Stomach smooth muscle (tissue), 2 donors: ENCODE measurements around the gene PTP4A1.
A peak's percentile ranks its signal among the peaks of the same experiment; 100 is the strongest.
"Not testable (repeated sequence)": the region's sequence is repeated elsewhere in the genome, so short reads cannot be mapped to it uniquely, and the experiment has no call there.

Experiments used
- H3K27ac ChIP-seq: one replicate; pipeline ENCODE4 v1.7.0; 2013; ENCODE audit warnings: mild to moderate bottlenecking, low read length, inconsistent platforms
- H3K27me3 ChIP-seq, 2 donors: one replicate each; pipeline ENCODE4 v1.7.0; 2013; ENCODE audit warnings: low read length in 2 of 2; ENCODE audit not compliant: insufficient read depth in 2 of 2, control insufficient read depth in 1 of 2
- H3K36me3 ChIP-seq, 2 donors: one replicate each; pipeline ENCODE4 v1.7.0; 2013; ENCODE audit warnings: low read length in 2 of 2; ENCODE audit not compliant: control insufficient read depth in 2 of 2, insufficient read depth in 2 of 2
- H3K4me1 ChIP-seq: one replicate; pipeline ENCODE4 v1.7.0; 2013; ENCODE audit warnings: low read length; ENCODE audit not compliant: control insufficient read depth, insufficient read depth
- H3K4me3 ChIP-seq, 2 donors: one replicate each; pipeline ENCODE4 v1.7.0; 2013; ENCODE audit warnings: low read length in 2 of 2
- H3K9ac ChIP-seq, 2 donors: one replicate each; pipeline ENCODE4 v1.7.0; 2013; ENCODE audit warnings: low read length in 2 of 2, mild to moderate bottlenecking in 1 of 2
- H3K9me3 ChIP-seq, 2 donors: one replicate each; pipeline ENCODE4 v1.7.0; 2013; ENCODE audit warnings: low read length in 2 of 2; ENCODE audit not compliant: control insufficient read depth in 2 of 2
- donor health status: healthy.
- donor health status: Pancreatic carcinoma.

Gene PTP4A1

GRCh38 chr6:63572044-63572746, at the start of gene PTP4A1, which contains the start of gene LOC128125822:
TSS of gene PTP4A1 (plus strand) at chr6:63572480. CDS start at chr6:63576881, 4,401 bp downstream.
TSS of gene LOC128125822 (plus strand) at chr6:63572480.
- H3K9ac ChIP-seq, result peak within 1 kb of the TSS; percentile 91 to 93
- H3K27ac ChIP-seq, result peak within 1 kb of the TSS; percentile 94
- H3K36me3 ChIP-seq, result peaks cover 6 to 9% of the 10 kb centered on the region in 2 donors
- H3K27me3 ChIP-seq, result no peaks in the 10 kb centered on the region
- H3K4me1 ChIP-seq, result no peaks in the 10 kb centered on the region
- H3K4me3 ChIP-seq, result peak within 1 kb of the TSS; percentile 81 to 96
- H3K9me3 ChIP-seq, result no peaks in the 10 kb centered on the region

DNA sequence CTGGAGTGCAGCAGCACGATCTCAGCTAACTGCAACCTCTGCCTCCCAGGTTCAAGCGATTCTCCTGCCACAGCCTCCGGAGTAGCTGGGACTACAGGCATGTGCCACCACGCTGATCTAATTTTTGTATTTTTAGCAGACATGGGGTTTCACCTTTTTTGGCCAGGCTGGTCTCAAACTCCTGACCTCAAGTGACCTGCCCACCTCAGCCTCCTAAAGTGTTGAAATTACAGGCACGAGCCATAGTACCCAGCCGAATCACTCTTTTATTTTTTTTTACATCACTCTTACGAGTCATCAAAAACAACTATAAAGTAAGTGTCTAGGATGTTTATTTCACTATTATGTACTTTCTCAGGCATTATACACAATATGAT, 49.4 kb upstream of the PTP4A1 start:
- H3K9ac ChIP-seq, H3K36me3 ChIP-seq, H3K4me1 ChIP-seq, H3K27ac ChIP-seq, H3K27me3 ChIP-seq, H3K9me3 ChIP-seq, H3K4me3 ChIP-seq: not testable (repeated sequence)

- Histone ChIP-seq H3K27ac (no peak overlapping the region), H3K9me3 (no peaks in the 10 kb centered on the region), H3K9ac (no peak overlapping the region), H3K36me3 (no peaks in the 10 kb centered on the region), H3K4me1 (peaks cover 2% of the 10 kb centered on the region), H3K27me3 (no peaks in the 10 kb centered on the region), H3K4me3 (no peak overlapping the region)
These were observed 48.6 kb upstream of the PTP4A1 start for GRCh38 chr6:63523630-63524029.

- H3K9ac ChIP-seq, result no peak overlapping the region
- H3K4me3 ChIP-seq, result no peak overlapping the region
- no peaks in the 10 kb centered on the region for H3K27me3 ChIP-seq
- no peaks in the 10 kb centered on the region for H3K9me3 ChIP-seq
- no peak overlapping the region for H3K27ac ChIP-seq
- H3K4me1 ChIP-seq, result peaks cover 2% of the 10 kb centered on the region
- no peaks in the 10 kb centered on the region for H3K36me3 ChIP-seq
These were observed 46.9 kb upstream of the PTP4A1 start for GRCh38 chr6:63525186-63525878.

GRCh38 chr6:63526931-63527330, 45.3 kb upstream of the PTP4A1 start:
- H3K27ac ChIP-seq, result no peak overlapping the region
- peaks cover 2% of the 10 kb centered on the region for H3K4me1 ChIP-seq
- H3K36me3 ChIP-seq, result no peaks in the 10 kb centered on the region
- no peak overlapping the region for H3K4me3 ChIP-seq
- H3K9ac ChIP-seq, result no peak overlapping the region
- H3K9me3 ChIP-seq, result no peaks in the 10 kb centered on the region
- H3K27me3 ChIP-seq, result no peaks in the 10 kb centered on the region

GRCh38 chr6:63527658-63528514, 44.4 kb upstream of the PTP4A1 start:
- H3K9me3 ChIP-seq, result no peaks in the 10 kb centered on the region
- H3K4me3 ChIP-seq, result peak overlapping the region in 1 of 2 donors; percentile 13
- no peaks in the 10 kb centered on the region for H3K36me3 ChIP-seq
- no peak overlapping the region for H3K27ac ChIP-seq
- peak overlapping the region in 1 of 2 donors; percentile 42 for H3K9ac ChIP-seq
- H3K27me3 ChIP-seq, result no peaks in the 10 kb centered on the region
- peaks cover 2% of the 10 kb centered on the region for H3K4me1 ChIP-seq

DNA sequence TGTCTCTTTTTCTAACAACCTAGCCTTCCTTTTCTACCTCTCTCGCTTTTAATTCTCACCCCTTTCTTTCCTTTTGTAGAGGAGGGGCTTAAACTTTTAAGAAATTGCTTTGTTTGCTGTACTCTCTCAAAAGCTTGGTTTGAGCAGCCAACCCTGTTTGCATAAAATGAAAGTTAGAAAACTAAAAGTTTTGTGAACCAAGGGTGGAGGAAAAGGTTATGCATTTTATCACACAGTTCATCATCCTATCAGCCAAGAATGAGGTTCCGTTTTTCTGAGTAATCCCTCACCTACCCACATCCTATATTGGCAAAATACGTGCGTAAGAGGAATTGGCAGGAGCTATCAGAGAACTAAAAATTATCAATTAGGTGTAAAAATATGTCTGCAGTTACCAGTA, 42.8 kb upstream of the PTP4A1 start:
- Histone ChIP-seq H3K27me3 (no peaks in the 10 kb centered on the region), H3K4me1 (peaks cover 2% of the 10 kb centered on the region), H3K9ac (peak overlapping the region in 1 of 2 donors; percentile 5), H3K4me3 (no peak overlapping the region), H3K27ac (no peak overlapping the region), H3K9me3 (no peaks in the 10 kb centered on the region), H3K36me3 (no peaks in the 10 kb centered on the region)

- Histone ChIP-seq H3K27ac (no peak overlapping the region), H3K27me3 (no peaks in the 10 kb centered on the region), H3K4me1 (peaks cover 2% of the 10 kb centered on the region), H3K4me3 (no peak overlapping the region), H3K9me3 (no peaks in the 10 kb centered on the region), H3K9ac (no peak overlapping the region), H3K36me3 (no peaks in the 10 kb centered on the region)
These were observed 42.1 kb upstream of the PTP4A1 start for GRCh38 chr6:63530182-63530581.

DNA sequence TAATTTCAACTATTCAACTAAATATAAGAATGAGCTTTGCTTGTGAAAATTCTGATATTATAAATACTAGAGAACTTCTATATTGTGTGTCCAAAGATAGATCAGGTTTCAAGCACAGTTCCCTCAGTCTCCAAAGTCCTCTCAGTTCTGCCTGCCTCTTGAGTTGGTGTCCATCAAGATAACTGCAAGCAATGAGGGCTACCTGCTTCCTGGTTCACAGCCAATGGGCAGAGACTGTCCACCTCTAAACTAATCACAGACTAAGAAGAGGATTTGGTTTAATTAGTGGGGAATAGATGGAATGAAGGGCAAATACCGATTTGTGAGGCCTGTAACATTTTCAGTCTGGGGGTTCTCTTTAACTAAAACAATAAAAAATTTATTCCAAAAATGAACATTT, 41.3 kb upstream of the PTP4A1 start:
- Histone ChIP-seq H3K27me3 (no peaks in the 10 kb centered on the region), H3K36me3 (no peaks in the 10 kb centered on the region), H3K4me1 (peaks cover 2% of the 10 kb centered on the region), H3K27ac (no peak overlapping the region), H3K9ac (no peak overlapping the region), H3K9me3 (no peaks in the 10 kb centered on the region), H3K4me3 (no peak overlapping the region)

GRCh38 chr6:63533026-63533425, 39.3 kb upstream of the PTP4A1 start:
- Histone ChIP-seq H3K27ac (no peak overlapping the region), H3K4me3 (no peak overlapping the region), H3K27me3 (no peaks in the 10 kb centered on the region), H3K9ac (no peak overlapping the region), H3K36me3 (no peaks in the 10 kb centered on the region), H3K9me3 (no peaks in the 10 kb centered on the region), H3K4me1 (peaks cover 2% of the 10 kb centered on the region)
